Cardiac septum (tissue), 1 donor: Measurements from ENCODE around the gene WTIP. TPM values are rescaled to one million over a fixed set of nuclear protein-coding genes. Genes with fewer than 3 reads are reported as not detected.
A peak's percentile ranks its signal among the peaks of the same experiment; 100 is the strongest.
"Not testable (repeated sequence)": the region's sequence is repeated elsewhere in the genome, so short reads cannot be mapped to it uniquely, and the experiment has no call there.

Experiments
- DNase-seq: peaks from one replicate; pipeline ENCODE4 v3.0.0-alpha.2; 2020; ENCODE audit warnings: low spot score
- intact Hi-C: fragments of 100-400 bp; cut with DNase I; formaldehyde crosslinking; loops from one replicate; pipeline ENCODE4 v1.14.0; 2022
- total RNA-seq: library from RNA; stranded (reverse); fragmentation: NEBNext Ultra II Directional; extraction: Animal tissue kit (Norgen Biotek cat#: 25700); gene quantifications from one replicate; pipeline ENCODE4 v1.2.1, GENCODE V29; 2021
- donor health status: DM: no; HTN: no; CAD: no.

WTIP gene
- total RNA-seq, 1 donor from 2014 or later = 34.7 TPM

DNA sequence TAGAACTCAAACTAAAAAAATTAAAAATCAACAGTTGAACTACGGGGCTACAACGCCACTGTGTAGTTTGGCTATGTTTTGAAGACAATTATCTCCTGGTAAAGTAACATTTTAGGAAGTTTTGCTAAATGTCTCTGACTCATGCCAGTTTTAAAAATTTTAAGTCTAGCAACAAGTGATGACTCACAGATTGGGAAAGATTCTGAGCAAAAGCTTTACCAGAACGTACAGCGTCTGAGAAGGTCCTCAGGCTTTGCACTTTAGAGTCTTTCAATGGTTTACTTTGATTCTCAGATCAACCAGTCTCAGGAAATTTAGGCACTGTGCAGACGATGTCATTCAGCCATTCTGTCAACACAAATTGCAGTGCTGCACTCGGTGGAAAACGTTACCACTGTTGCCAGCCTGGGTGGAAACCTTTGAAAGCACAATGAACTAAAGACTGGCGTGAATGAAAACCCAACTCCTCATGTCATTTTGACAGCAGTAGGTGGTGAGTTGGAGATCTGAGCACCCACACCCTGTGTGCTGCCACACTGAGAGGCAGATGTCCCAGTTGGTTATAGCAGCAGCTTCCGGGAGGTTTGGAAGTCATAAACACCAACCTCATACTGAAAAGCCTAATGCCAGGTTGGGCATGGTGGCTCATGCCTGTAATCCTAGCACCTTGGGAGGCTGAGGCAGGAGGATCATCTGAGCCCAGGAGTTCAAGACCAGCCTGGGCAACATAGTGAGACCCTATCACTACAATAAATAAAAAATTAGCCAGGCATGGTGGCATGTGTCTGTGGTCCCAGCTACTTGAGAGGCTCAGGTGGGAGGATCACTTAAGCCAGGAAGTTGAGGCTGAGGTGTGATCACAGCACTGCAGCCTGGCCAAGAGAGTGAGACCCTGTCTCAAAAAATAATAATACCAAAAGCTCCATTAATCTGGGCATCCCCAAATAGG, 6.3 kb upstream of the WTIP start:
- intact Hi-C loops = no loop called here
- no peak for DNase-seq

DNA sequence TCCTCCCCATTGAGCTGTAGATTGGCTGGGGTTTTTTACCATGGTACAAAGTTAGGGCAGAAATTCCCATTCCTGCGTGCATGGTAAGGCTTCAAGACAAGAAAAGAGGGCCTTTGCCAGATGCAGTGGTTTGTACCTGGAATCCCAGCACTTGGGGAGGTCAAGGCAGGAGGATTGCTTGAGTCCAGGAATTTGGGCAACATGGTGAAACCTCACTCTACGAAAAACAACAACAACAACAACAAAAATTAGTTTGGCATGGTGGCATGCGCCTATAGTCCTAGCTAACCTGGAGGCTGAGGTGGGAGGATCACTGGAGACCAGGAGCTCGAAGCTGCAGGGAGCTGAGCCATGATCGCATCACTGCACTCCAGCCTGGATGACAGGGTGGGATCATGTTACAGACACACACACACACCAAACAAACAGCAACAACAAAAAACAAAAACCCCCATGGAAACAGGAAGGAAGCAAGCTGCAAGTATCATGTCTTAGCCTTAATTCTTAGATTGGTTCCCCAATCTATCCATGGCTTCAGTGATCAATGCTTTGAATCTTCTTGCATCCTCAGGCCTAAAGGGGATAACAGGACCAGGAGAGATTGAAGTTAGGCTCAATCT, 5.5 kb upstream of the WTIP start:
- DNase-seq = no peak
- intact Hi-C loops = no loop called here

DNA sequence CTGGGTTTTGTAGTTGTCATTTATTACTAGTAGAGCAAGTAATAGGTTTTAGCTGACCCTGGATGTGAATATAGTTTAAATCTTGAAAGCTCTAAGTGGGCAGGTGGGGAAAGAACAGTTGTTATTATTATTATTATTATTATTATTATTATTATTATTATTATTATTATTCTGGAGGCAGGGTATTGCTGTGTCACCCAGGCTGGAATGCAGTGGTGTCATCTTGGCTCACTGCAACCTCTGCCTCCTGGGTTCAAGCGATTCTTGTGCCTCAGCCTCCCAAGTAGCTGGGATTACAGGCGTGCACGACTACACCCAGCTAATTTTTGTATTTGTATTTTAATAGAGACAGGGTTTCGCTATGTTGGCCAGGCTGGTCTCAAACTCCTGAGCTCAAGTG, 3.1 kb upstream of the WTIP start:
- DNase-seq, intact Hi-C loops: not testable (repeated sequence)

GRCh38 chr19:34479396-34479795, 2.2 kb upstream of the WTIP start:
- intact Hi-C loops = no loop called here
- peak; percentile 10 for DNase-seq

- intact Hi-C loops = loop anchor here (5.0 kb wide), 1 partner anchor 53 kb away; the partner anchor contains the start of gene UBA2
- DNase-seq = peak; percentile 62
These were observed 1.1 kb upstream of the WTIP start for GRCh38 chr19:34480491-34480890.

- intact Hi-C loops = loop anchor here (5.0 kb wide), 1 partner anchor 55 kb away; the partner anchor contains the start of gene UBA2
- DNase-seq = peak; percentile 58
These were observed 362 bp downstream of the WTIP start for GRCh38 chr19:34481861-34482379.

DNA sequence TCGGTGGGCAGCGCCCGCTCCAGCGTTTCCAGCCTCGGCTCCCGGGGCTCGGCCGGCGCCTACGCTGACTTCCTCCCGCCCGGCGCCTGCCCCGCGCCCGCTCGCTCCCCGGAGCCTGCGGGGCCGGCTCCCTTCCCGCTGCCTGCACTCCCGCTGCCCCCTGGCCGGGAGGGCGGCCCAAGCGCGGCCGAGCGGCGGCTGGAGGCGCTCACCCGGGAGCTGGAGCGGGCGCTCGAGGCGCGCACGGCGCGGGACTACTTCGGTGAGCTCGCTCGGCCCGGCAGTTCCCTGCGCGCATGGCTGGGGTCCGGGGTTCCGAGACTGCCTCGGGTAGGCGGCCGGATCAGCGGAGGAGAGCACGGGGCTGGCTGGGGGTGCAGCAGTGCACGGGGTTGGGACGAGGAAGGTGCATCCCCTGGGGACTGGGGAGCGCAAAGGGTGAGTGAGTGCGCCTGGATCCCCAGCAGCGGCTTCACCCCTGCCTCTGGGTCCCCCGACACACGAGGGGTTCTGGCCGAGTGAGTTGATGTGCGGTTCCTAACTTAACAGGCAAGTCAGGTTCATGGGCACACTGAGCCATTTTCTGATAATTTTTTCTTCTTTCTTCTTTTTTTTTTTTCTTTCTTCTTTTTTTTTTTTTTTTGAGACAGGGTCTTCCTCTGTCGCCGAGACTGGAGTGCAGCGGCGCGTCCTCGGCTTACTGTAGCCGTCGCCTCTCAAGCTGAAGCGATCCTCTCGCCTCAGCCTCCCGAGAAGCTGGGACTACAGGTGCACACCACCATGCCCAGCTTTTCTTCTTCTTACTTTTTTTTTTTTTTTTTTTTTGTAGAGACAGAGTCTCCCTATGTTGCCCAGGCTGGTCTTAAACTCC, 1.1 kb downstream of the WTIP start:
- DNase-seq = peak; percentile 73

DNA sequence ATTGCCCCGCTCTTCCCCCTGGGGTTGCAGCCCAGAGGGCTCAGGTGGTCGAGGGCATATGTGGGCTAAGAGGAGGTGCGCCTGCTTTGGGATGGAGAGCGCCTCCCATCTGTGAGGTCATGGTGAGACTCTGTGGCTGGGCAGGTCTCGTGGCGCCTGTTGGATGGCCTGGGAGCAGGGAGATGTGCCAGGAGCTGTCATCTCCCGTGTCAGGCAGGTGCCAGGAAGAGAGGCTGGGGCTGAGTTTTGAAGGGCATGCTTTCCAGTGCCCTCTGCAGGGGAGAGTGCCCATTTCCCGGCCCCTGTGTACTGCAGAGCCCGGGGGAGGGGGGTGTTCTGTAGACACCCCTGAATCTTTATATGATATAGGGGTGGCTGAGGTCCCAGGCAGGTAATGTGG, 2.8 kb downstream of the WTIP start:
- intact Hi-C loops = loop anchor here (5.0 kb wide), 1 partner anchor 57 kb away; the partner anchor contains the start of gene UBA2
- DNase-seq = no peak

More for the DNA sequence above, 1.1 kb downstream of the WTIP start:
- intact Hi-C loops = loop anchor here (5.0 kb wide), 1 partner anchor 55 kb away; the partner anchor contains the start of gene UBA2

DNA sequence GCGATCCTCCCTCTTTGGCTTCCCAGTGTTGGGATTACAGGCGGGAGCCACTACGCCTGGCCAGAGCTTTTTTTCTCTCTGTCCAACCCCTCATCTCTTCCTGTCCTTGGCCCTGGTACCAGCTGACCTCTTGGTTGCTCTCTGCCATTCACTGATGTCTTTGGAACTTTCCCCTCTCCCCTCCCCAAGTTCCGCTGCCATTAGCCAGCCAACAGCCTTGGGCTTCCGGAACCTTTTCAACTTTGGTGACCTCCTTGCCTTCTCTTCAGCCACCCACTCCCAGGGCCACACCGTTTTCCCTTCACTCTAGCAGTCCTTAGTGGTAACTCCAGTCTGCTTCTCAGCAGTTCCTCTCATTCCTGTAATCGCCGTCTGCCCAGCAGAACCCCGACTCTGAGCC, 4.3 kb downstream of the WTIP start:
- no peak for DNase-seq
- intact Hi-C loops = no loop called here

DNA sequence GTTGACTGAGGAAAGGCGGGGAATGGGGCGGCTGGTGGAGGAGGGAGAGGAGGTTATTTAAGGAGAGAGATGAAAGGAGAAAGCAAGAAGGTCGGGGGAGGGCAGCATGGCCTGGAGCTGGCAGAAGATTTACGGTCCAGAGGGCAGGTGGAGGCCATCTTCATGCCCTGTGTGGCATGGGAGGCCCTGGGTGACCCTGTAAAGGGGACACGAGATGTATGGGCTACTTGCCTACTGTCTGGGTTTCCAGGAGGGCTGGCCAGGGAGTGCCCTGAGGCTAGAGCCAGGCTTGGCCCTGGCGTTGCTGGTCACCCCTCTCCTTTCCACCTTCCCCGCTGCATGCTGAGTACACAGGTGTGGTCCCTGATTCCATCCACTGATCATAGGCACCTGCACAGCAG, 6.1 kb downstream of the WTIP start:
- DNase-seq = no peak
- intact Hi-C loops = no loop called here

GRCh38 chr19:34489175-34489574, 7.6 kb downstream of the WTIP start:
- peak; percentile 43 for DNase-seq
- intact Hi-C loops = no loop called here

DNA sequence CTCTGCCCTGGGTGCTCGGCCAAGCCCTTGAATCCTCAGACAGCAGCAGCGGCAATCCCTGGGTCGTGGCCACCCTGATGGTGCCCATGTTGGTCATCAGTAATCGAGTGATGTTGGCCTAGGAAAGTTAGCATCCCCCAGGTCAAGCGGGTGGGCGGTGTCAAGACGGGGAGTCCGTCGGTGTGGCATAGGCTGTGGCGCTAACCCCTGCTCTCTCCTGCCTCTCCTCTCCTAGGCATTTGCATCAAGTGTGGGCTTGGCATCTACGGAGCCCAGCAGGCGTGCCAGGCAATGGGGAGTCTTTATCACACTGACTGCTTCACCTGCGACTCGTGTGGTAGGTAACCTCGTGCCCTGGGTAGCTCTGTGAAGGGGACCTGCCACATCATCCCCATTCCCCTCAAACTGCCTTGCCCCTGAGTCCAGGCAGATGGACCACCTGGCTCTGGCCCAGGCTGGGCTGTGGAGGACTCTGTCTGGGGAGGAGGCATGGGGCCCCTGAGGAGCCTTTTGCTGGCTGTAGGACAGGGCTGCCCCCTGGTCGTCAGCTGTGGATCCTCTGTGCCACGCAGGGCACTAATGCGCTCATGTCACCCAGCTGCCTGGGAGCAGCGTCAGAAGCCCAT, 8.7 kb downstream of the WTIP start:
- peak; percentile 53 for DNase-seq
- intact Hi-C loops = no loop called here

DNA sequence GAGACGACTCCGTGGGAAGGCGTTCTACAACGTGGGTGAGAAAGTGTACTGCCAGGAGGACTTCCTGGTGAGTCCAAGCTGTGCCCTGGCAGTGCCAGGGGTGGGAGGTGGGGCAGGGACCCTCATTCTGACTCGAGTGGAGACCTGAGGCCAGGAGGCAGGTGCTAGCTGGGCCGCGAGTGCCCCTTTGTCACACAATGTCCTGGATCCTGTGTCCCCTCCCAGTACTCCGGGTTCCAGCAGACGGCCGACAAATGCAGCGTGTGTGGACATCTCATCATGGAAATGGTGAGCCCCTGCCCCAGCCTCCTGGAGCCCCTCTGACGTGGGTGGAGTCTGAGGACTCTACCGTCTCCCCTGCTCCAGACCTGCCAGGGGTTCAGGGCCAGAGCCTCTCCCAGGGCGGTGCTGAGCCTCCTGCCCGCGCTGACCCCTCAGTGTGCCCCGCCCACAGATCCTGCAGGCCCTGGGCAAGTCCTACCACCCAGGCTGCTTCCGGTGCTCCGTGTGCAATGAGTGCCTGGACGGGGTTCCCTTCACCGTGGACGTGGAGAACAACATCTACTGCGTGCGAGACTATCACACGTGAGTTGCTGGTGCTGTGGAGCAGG, 11.6 kb downstream of the WTIP start:
- intact Hi-C loops = no loop called here
- DNase-seq = peak; percentile 64

- intact Hi-C loops = no loop called here
- peak; percentile 66 for DNase-seq
These were observed 12.1 kb downstream of the WTIP start for GRCh38 chr19:34493649-34494044.

GRCh38 chr19:34494601-34495000, 13.0 kb downstream of the WTIP start:
- intact Hi-C loops = no loop called here
- no peak for DNase-seq

- no peak for DNase-seq
- intact Hi-C loops = no loop called here
These were observed 13.9 kb downstream of the WTIP start for GRCh38 chr19:34495416-34495815.

GRCh38 chr19:34497112-34497805, 15.7 kb downstream of the WTIP start:
- intact Hi-C loops = no loop called here

More at GRCh38 chr19:34497112-34497805, 15.7 kb downstream of the WTIP start:
- DNase-seq = no peak
